ENCODE data around the gene TAF8.

TAF8 gene

DNA sequence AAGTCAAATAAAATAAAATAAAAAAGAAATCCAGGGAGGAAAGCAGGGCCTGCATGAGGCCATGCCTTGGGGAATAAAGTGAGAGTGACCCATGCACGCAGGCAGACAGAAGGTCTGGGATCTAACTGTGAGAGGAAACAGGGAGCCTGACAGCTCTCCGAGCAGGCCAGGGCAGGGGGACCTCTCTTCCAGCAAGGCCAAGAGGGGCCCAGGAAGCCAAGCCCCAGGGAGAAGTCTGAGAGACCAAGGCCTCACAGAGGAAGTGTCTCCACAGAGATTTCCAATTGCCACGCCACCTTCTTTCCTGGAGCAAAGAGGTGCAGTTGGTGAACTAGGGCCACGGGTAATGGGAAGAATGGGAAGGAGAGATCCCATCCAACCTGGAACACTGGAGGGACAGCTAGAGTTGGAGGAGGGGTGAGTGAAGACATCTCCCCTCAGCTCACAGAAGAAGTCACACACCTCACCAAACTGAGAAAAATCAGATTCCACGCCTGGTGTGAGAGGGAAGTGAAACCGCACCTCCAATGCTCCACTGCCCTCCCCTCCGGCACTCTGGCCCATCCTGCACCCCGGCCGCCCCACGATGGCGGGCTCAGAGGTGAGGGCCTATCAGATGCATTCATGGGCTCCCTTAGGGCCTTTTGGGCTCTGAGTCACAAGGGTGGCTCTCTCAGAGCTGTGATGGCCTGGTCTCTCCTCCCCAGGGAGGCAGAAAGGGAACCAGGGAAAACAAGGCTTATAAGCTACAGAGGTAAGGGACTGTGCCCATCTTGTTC, 25.1 kb upstream of the TAF8 start:
- TF ChIP-seq GABPA (IDR thresholded peaks at IDR 0.05; ENCODE audit: low read depth) (no peak), SPI1 (IDR thresholded peaks at IDR 0.05; ENCODE audit: borderline replicate concordance, low read depth) (no peak), POLR2AphosphoS5 (IDR thresholded peaks at IDR 0.05; ENCODE audit: low read depth) (no peak)
- TF ChIP-seq, protein P1, sequence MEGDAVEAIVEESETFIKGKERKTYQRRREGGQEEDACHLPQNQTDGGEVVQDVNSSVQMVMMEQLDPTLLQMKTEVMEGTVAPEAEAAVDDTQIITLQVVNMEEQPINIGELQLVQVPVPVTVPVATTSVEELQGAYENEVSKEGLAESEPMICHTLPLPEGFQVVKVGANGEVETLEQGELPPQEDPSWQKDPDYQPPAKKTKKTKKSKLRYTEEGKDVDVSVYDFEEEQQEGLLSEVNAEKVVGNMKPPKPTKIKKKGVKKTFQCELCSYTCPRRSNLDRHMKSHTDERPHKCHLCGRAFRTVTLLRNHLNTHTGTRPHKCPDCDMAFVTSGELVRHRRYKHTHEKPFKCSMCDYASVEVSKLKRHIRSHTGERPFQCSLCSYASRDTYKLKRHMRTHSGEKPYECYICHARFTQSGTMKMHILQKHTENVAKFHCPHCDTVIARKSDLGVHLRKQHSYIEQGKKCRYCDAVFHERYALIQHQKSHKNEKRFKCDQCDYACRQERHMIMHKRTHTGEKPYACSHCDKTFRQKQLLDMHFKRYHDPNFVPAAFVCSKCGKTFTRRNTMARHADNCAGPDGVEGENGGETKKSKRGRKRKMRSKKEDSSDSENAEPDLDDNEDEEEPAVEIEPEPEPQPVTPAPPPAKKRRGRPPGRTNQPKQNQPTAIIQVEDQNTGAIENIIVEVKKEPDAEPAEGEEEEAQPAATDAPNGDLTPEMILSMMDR (IDR thresholded peaks at IDR 0.05; ENCODE audit: insufficient read depth, low read length) = no peak
- TF ChIP-seq, protein P2, sequence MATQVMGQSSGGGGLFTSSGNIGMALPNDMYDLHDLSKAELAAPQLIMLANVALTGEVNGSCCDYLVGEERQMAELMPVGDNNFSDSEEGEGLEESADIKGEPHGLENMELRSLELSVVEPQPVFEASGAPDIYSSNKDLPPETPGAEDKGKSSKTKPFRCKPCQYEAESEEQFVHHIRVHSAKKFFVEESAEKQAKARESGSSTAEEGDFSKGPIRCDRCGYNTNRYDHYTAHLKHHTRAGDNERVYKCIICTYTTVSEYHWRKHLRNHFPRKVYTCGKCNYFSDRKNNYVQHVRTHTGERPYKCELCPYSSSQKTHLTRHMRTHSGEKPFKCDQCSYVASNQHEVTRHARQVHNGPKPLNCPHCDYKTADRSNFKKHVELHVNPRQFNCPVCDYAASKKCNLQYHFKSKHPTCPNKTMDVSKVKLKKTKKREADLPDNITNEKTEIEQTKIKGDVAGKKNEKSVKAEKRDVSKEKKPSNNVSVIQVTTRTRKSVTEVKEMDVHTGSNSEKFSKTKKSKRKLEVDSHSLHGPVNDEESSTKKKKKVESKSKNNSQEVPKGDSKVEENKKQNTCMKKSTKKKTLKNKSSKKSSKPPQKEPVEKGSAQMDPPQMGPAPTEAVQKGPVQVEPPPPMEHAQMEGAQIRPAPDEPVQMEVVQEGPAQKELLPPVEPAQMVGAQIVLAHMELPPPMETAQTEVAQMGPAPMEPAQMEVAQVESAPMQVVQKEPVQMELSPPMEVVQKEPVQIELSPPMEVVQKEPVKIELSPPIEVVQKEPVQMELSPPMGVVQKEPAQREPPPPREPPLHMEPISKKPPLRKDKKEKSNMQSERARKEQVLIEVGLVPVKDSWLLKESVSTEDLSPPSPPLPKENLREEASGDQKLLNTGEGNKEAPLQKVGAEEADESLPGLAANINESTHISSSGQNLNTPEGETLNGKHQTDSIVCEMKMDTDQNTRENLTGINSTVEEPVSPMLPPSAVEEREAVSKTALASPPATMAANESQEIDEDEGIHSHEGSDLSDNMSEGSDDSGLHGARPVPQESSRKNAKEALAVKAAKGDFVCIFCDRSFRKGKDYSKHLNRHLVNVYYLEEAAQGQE (IDR thresholded peaks at IDR 0.05; ENCODE audit: insufficient replicate concordance, low read depth) = no peak
- H3K27ac ChIP-seq (replicated peaks) = no peak overlapping the region
- peak in 1 of 2 experiments; percentile 62 for DNase-seq (ENCODE audit: low read depth in 1 of 2, low spot score in 1 of 2)
- no peaks in the 10 kb centered on the region for H3K27me3 ChIP-seq (ENCODE audit: insufficient read depth, poor library complexity, severe bottlenecking)
- H3K4me3 ChIP-seq (replicated peaks; ENCODE audit: insufficient read depth, low read length) = no peak overlapping the region

DNA sequence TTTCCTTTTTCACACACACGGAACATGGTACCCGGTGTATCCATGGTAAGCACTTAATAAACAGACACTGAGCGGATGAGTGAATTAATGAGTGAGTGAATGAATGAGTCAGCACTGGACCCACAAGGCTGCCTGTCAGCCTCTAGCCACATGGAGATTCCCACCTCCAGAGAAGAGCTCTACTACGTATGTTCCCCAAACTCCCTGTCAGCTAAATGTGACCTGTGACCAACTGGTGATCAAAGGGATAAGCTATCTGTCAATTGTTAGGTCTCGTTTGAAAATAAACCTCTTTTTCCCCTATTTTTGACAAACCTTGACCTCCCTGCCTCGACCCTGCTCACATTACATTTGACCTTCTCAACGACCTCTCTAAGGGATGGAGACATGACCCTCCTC, 24.5 kb upstream of the TAF8 start:
- TF ChIP-seq SPI1 (IDR thresholded peaks at IDR 0.05; ENCODE audit: borderline replicate concordance, low read depth) (no peak), GABPA (IDR thresholded peaks at IDR 0.05; ENCODE audit: low read depth) (no peak)
- TF ChIP-seq, protein P2 (IDR thresholded peaks at IDR 0.05; ENCODE audit: insufficient replicate concordance, low read depth) = no peak
- TF ChIP-seq, protein P1 (IDR thresholded peaks at IDR 0.05; ENCODE audit: insufficient read depth, low read length) = no peak
- H3K27ac ChIP-seq (replicated peaks) = no peak overlapping the region
- DNase-seq (ENCODE audit: low read depth in 1 of 2, low spot score in 1 of 2) = no peak
- H3K27me3 ChIP-seq (ENCODE audit: insufficient read depth, poor library complexity, severe bottlenecking) = no peaks in the 10 kb centered on the region
- no peak overlapping the region for H3K4me3 ChIP-seq (replicated peaks; ENCODE audit: insufficient read depth, low read length)

DNA sequence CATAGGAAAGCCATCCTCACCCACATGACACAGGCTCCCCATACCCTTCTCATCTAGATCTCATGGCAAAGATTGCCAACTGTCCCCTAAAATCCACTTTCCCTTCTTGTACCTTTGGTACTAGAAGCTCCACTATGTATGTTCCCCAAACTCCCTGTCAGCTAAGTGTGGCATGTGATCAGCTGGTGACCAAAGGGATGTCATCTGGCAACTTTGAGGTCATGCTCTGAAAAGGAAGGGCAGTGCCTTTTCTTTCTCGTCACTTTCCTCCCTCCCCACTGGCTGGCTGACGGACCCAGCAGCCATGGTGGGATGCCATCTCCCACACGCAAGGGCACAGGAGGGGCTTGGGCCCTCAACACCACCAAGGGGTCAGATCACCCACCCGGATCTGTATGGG, 23.8 kb upstream of the TAF8 start:
- Histone ChIP-seq H3K27me3 (ENCODE audit: insufficient read depth, poor library complexity, severe bottlenecking) (no peaks in the 10 kb centered on the region), H3K27ac (replicated peaks) (no peak overlapping the region; the same call in 1 of the 2 replicates), H3K4me3 (replicated peaks; ENCODE audit: insufficient read depth, low read length) (no peak overlapping the region)
- TF ChIP-seq, protein P2 (IDR thresholded peaks at IDR 0.05; ENCODE audit: insufficient replicate concordance, low read depth) = no peak
- no peak for TF ChIP-seq POLR2AphosphoS5 (IDR thresholded peaks at IDR 0.05; ENCODE audit: low read depth)
- TF ChIP-seq SPI1 (IDR thresholded peaks at IDR 0.05; ENCODE audit: borderline replicate concordance, low read depth) = no peak
- TF ChIP-seq, protein P1 (IDR thresholded peaks at IDR 0.05; ENCODE audit: insufficient read depth, low read length) = no peak
- TF ChIP-seq GABPA (IDR thresholded peaks at IDR 0.05; ENCODE audit: low read depth) = no peak
- peak in 1 of 2 experiments; percentile 42 for DNase-seq (ENCODE audit: low read depth in 1 of 2, low spot score in 1 of 2)
